CD14-positive monocyte (primary cell): ENCODE results near the gene RERE. TPM values are rescaled to one million over a fixed set of nuclear protein-coding genes. Genes with fewer than 3 reads are reported as not detected.

Experiments
- DNase-seq, 3 donors: peaks; one replicate each; pipeline ENCODE4 v3.0.0-alpha.2; 2011 to 2022
- H2AFZ ChIP-seq: 2 replicates; pipeline ENCODE4 v1.6.0; 2012; ENCODE audit warnings: mild to moderate bottlenecking, low read depth, low read length, inconsistent platforms; ENCODE audit not compliant: insufficient read depth, poor library complexity, severe bottlenecking
- H3K27ac ChIP-seq, 2 donors: 1 replicate in 1 of 2; 2 replicates in 1 of 2; pipeline ENCODE4 v1.5.1; 2012 to 2013; ENCODE audit warnings: low read length in 2 of 2, control low read depth in 1 of 2, inconsistent platforms in 1 of 2, low read depth in 1 of 2, mild to moderate bottlenecking in 1 of 2
- H3K27me3 ChIP-seq, 2 donors: one replicate each; pipeline versions ENCODE4 v1.6.0 to v1.6.1; 2011 to 2013; ENCODE audit warnings: low read length in 2 of 2; ENCODE audit not compliant: control insufficient read depth in 2 of 2, insufficient read depth in 2 of 2
- H3K36me3 ChIP-seq, 2 donors: replicated peaks in 1 of 2; 1 replicate in 1 of 2; 2 replicates in 1 of 2; pipeline versions ENCODE4 v1.5.1 to v1.6.1; 2012 to 2013; ENCODE audit warnings: low read length in 2 of 2, control low read depth in 1 of 2, inconsistent platforms in 1 of 2, mild to moderate bottlenecking in 1 of 2; ENCODE audit not compliant: insufficient read depth in 2 of 2, control insufficient read depth in 1 of 2
- H3K4me1 ChIP-seq, 2 donors: 1 replicate in 1 of 2; 2 replicates in 1 of 2; pipeline versions ENCODE4 v1.5.1 to v1.6.1; 2012 to 2013; ENCODE audit warnings: low read length in 2 of 2, control low read depth in 1 of 2, inconsistent platforms in 1 of 2, mild to moderate bottlenecking in 1 of 2, moderate library complexity in 1 of 2; ENCODE audit not compliant: insufficient read depth in 2 of 2, control insufficient read depth in 1 of 2
- H3K4me2 ChIP-seq: replicated peaks from 2 replicates; pipeline ENCODE3; 2012; ENCODE audit warnings: low read length, moderate library complexity, mild to moderate bottlenecking; ENCODE audit not compliant: poor library complexity, severe bottlenecking; ENCODE audit errors: extremely low read depth
- H3K4me3 ChIP-seq, 3 experiments: fragments of 200-600 bp in 1 of 3; sonication (generic) in 1 of 3; replicated peaks in 1 of 3; 1 replicate in 2 of 3; 2 replicates in 1 of 3; pipeline ENCODE4 v1.5.1; 2011 to 2013; ENCODE audit warnings: low read length in 3 of 3, mild to moderate bottlenecking in 3 of 3, control low read depth in 2 of 3, low read depth in 2 of 3, inconsistent platforms in 1 of 3, moderate library complexity in 1 of 3
- H3K79me2 ChIP-seq: 2 replicates; pipeline ENCODE4 v1.6.0; 2012; ENCODE audit warnings: mild to moderate bottlenecking, control low read depth, inconsistent platforms, low read length, moderate library complexity; ENCODE audit not compliant: insufficient read depth
- H3K9ac ChIP-seq: 2 replicates; pipeline ENCODE4 v1.6.0; 2017; ENCODE audit warnings: low read length, mild to moderate bottlenecking; ENCODE audit not compliant: insufficient read depth, poor library complexity, severe bottlenecking
- H3K9me3 ChIP-seq, 2 donors: replicated peaks in 1 of 2; 1 replicate in 1 of 2; 2 replicates in 1 of 2; pipeline versions ENCODE4 v1.5.1 to v1.6.1; 2012 to 2013; ENCODE audit warnings: low read length in 2 of 2, control low read depth in 1 of 2; ENCODE audit not compliant: control insufficient read depth in 1 of 2, insufficient read depth in 1 of 2
- H4K20me1 ChIP-seq: 2 replicates; pipeline ENCODE4 v1.6.0; 2012; ENCODE audit warnings: mild to moderate bottlenecking, low read length, control low read depth, moderate library complexity; ENCODE audit not compliant: insufficient read depth
- H3K27ac Mint-ChIP-seq, 7 donors: one replicate each; pipeline ENCODE4 v1.8.0; 2020; ENCODE audit warnings: mild to moderate bottlenecking in 7 of 7, mixed read lengths in 7 of 7, moderate library complexity in 6 of 7, inconsistent platforms in 2 of 7
- H3K27me3 Mint-ChIP-seq, 3 donors: one replicate each; pipeline ENCODE4 v1.8.0; 2021 to 2022; ENCODE audit warnings: low read depth in 3 of 3, mild to moderate bottlenecking in 3 of 3, mixed read lengths in 3 of 3, moderate library complexity in 3 of 3, inconsistent platforms in 1 of 3
- H3K36me3 Mint-ChIP-seq, 2 donors: one replicate each; pipeline ENCODE4 v1.8.0; 2020; ENCODE audit warnings: mixed read lengths in 2 of 2, inconsistent platforms in 1 of 2, mild to moderate bottlenecking in 1 of 2
- H3K4me1 Mint-ChIP-seq: one replicate; pipeline ENCODE4 v1.8.0; 2020; ENCODE audit warnings: mild to moderate bottlenecking, mixed read lengths
- H3K4me3 Mint-ChIP-seq, 2 donors: one replicate each; pipeline ENCODE4 v1.8.0; 2020; ENCODE audit warnings: mild to moderate bottlenecking in 2 of 2, mixed read lengths in 2 of 2, moderate library complexity in 1 of 2
- H3K9me3 Mint-ChIP-seq, 7 donors: one replicate each; pipeline ENCODE4 v1.8.0; 2020 to 2022; ENCODE audit warnings: mixed read lengths in 7 of 7, mild to moderate bottlenecking in 6 of 7, moderate library complexity in 6 of 7, inconsistent platforms in 2 of 7
- CTCF ChIP-seq: fragments of 200-600 bp; IDR thresholded peaks from one replicate; pipeline ENCODE4 v1.8.0; 2022; ENCODE audit warnings: antibody characterized with exemption, mild to moderate bottlenecking
- WGBS: methylation state at CpG from one replicate; pipeline ENCODE4 v1.1.5; 2013; ENCODE audit warnings: missing lambda C conversion rate; ENCODE audit not compliant: insufficient coverage; 5-methylcytosine and 5-hydroxymethylcytosine counted together
- intact Hi-C, 2 donors: fragments of 100-400 bp; cut with micrococcal nuclease; formaldehyde crosslinking; loops; one replicate each; pipeline versions ENCODE4 v1.15.0 to v1.15.1; 2023
- polyA plus RNA-seq, 3 donors: library from polyadenylated mRNA; depleted of rRNA in 1 of 3; unstranded in 2 of 3; stranded (reverse) in 1 of 3; fragments of 300-500 nt in 2 of 3; fragments of >200 nt in 1 of 3; fragmentation: Illumina TruSeq in 2 of 3; gene quantifications; 1 replicate in 2 of 3; 2 replicates in 1 of 3; pipeline ENCODE4 v1.2.3, GENCODE V29; 2012 to 2021

The RERE gene
- polyA plus RNA-seq, 3 donors: 1.2 to 19.4 (median 3.8) TPM

GRCh38 chr1:8687538-8687937, 129.9 kb downstream of the RERE start:
- Mint-ChIP-seq H3K4me1 (peaks cover 25% of the 10 kb centered on the region), H3K9me3 (peaks cover 0 to 6% (median 5%) of the 10 kb centered on the region in 7 donors), H3K27me3 (peaks cover 0 to 1% (median 0%) of the 10 kb centered on the region in 3 donors), H3K4me3 (no peak overlapping the region), H3K27ac (no peak overlapping the region), H3K36me3 (peaks cover 3 to 7% of the 10 kb centered on the region in 2 donors)
- WGBS: no CpG with 5 or more reads among the region's 2 CpGs
- intact Hi-C loops: no loop called here
- H4K20me1 ChIP-seq: peaks cover 4% of the 10 kb centered on the region
- TF ChIP-seq CTCF: no peak
- H3K9me3 ChIP-seq: no peaks in the 10 kb centered on the region
- no peaks in the 10 kb centered on the region for H3K27me3 ChIP-seq
- H3K4me1 ChIP-seq: peaks cover 4 to 23% of the 10 kb centered on the region in 2 donors
- no peaks in the 10 kb centered on the region for H3K36me3 ChIP-seq
- H3K79me2 ChIP-seq: peaks cover 20% of the 10 kb centered on the region
- peak in 1 of 3 donors; percentile 18 for DNase-seq
- H3K27ac ChIP-seq: no peak overlapping the region
- H2AFZ ChIP-seq: no peak overlapping the region
- peak overlapping the region; percentile 5 for H3K4me2 ChIP-seq
- H3K4me3 ChIP-seq: no peak overlapping the region
- H3K9ac ChIP-seq: no peak overlapping the region

- no peak for DNase-seq
- no peaks in the 10 kb centered on the region for H3K9me3 ChIP-seq
- peak overlapping the region; percentile 6 for H2AFZ ChIP-seq
- no peaks in the 10 kb centered on the region for H3K27me3 ChIP-seq
- H3K27ac ChIP-seq: no peak overlapping the region
- Mint-ChIP-seq H3K4me3 (no peak overlapping the region), H3K9me3 (peaks cover 0 to 6% (median 5%) of the 10 kb centered on the region in 7 donors), H3K27ac (peak overlapping the region in 4 of 7 donors; percentile 52 to 87 (median 76)), H3K27me3 (peaks cover 0 to 1% (median 0%) of the 10 kb centered on the region in 3 donors), H3K36me3 (peaks cover 3 to 7% of the 10 kb centered on the region in 2 donors), H3K4me1 (peaks cover 25% of the 10 kb centered on the region)
- no peak overlapping the region for H3K9ac ChIP-seq
- peaks cover 4 to 23% of the 10 kb centered on the region in 2 donors for H3K4me1 ChIP-seq
- 9% methylated on average over 4 of the region's 4 CpGs for WGBS
- no peak overlapping the region for H3K4me3 ChIP-seq
- TF ChIP-seq CTCF: no peak
- peaks cover 23% of the 10 kb centered on the region for H3K79me2 ChIP-seq
- peaks cover 4% of the 10 kb centered on the region for H4K20me1 ChIP-seq
- H3K36me3 ChIP-seq: no peaks in the 10 kb centered on the region
- peak overlapping the region; percentile 5 for H3K4me2 ChIP-seq
- intact Hi-C loops: no loop called here
Measured at GRCh38 chr1:8687039-8687438, 130.4 kb downstream of the RERE start.
